Measurements from ENCODE around the gene SLC9A8. TPM values are rescaled to one million over a fixed set of nuclear protein-coding genes. Genes with fewer than 3 reads are reported as not detected.

Gene SLC9A8
- total and polyA plus RNA-seq, 9 of the 15 experiments (the other 6 are each of a cell fraction or from before 2014, with no cell fraction given), result 0.56 to 9.7 (median 5.0) TPM

DNA sequence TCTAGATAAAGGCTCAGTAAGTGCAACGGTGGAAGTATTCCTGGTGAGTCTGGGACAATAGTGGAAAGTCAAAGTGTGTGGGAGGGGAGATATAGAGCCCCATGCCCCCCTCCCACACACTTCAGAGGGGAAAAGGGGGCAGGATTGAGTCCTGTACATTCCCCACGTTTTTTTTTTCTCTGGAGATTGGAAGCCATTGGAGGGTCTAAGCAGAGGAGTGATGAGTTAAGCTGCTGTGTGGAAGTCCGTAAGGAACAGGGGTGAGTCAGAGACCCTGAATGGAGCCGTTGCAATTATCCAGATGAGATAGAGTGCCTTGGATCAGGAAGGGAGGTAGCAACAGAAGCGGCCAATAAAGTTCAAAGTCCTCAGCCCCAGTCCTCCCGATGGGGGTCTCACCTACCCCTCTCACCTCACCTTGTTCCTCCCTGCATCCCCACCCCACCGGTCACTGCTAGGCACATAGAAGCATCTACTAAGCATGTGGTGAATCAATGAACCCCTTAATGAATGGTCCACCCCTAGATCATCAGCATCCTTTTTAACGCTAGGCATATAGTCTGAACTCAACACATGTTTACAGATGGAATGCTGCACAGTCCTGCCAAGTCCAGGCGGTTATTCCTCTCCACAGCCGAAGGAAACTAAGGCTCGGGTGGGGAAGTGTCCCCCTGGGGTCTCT is 662 bp upstream of the SLC9A8 start (continued):
- TF ChIP-seq, protein P1, sequence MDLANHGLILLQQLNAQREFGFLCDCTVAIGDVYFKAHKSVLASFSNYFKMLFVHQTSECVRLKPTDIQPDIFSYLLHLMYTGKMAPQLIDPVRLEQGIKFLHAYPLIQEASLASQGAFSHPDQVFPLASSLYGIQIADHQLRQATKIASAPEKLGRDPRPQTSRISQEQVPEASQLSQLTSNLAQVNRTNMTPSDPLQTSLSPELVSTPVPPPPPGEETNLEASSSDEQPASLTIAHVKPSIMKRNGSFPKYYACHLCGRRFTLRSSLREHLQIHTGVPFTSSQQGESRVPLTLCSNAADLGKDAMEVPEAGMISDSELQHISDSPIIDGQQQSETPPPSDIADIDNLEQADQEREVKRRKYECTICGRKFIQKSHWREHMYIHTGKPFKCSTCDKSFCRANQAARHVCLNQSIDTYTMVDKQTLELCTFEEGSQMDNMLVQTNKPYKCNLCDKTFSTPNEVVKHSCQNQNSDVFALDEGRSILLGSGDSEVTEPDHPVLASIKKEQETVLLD (IDR thresholded peaks at IDR 0.05), result no peak
- TF ChIP-seq RERE (CRISPR knock-in tag; IDR thresholded peaks at IDR 0.05; ENCODE audit: borderline replicate concordance) (no peak), STAG1 (CRISPR knock-in tag; IDR thresholded peaks at IDR 0.05; ENCODE audit: borderline replicate concordance) (no peak), TFAM (CRISPR knock-in tag; conservative IDR thresholded peaks at IDR 0.05) (no peak), ZC3H4 (CRISPR knock-in tag; IDR thresholded peaks at IDR 0.05; ENCODE audit: borderline replicate concordance) (no peak), CREB3L1 (IDR thresholded peaks at IDR 0.05; ENCODE audit: borderline replicate concordance, low read depth) (no peak), ZNF347 (CRISPR knock-in tag; IDR thresholded peaks at IDR 0.05; ENCODE audit: low read depth) (no peak), ZNF766 (CRISPR knock-in tag; conservative IDR thresholded peaks at IDR 0.05) (no peak), ILF3 (IDR thresholded peaks at IDR 0.05; ENCODE audit: borderline replicate concordance) (no peak), ZNF830 (CRISPR knock-in tag; IDR thresholded peaks at IDR 0.05) (no peak)
- TF ChIP-seq, protein P2, sequence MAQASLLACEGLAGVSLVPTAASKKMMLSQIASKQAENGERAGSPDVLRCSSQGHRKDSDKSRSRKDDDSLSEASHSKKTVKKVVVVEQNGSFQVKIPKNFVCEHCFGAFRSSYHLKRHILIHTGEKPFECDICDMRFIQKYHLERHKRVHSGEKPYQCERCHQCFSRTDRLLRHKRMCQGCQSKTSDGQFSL (CRISPR knock-in tag; IDR thresholded peaks at IDR 0.05), result peak; percentile 59; the same call in 1 of the 2 replicates
- TF ChIP-seq, protein P2 (tag; IDR thresholded peaks at IDR 0.05), result no peak
- TF ChIP-seq, protein P3, sequence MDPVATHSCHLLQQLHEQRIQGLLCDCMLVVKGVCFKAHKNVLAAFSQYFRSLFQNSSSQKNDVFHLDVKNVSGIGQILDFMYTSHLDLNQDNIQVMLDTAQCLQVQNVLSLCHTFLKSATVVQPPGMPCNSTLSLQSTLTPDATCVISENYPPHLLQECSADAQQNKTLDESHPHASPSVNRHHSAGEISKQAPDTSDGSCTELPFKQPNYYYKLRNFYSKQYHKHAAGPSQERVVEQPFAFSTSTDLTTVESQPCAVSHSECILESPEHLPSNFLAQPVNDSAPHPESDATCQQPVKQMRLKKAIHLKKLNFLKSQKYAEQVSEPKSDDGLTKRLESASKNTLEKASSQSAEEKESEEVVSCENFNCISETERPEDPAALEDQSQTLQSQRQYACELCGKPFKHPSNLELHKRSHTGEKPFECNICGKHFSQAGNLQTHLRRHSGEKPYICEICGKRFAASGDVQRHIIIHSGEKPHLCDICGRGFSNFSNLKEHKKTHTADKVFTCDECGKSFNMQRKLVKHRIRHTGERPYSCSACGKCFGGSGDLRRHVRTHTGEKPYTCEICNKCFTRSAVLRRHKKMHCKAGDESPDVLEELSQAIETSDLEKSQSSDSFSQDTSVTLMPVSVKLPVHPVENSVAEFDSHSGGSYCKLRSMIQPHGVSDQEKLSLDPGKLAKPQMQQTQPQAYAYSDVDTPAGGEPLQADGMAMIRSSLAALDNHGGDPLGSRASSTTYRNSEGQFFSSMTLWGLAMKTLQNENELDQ (CRISPR knock-in tag; IDR thresholded peaks at IDR 0.05; ENCODE audit: borderline replicate concordance), result no peak

Measured in K562 (cell line).